ENCODE data around the gene NANOG. TPM values are rescaled to one million over a fixed set of nuclear protein-coding genes. Genes with fewer than 3 reads are reported as not detected.
"Not testable (repeated sequence)": the region's sequence is repeated elsewhere in the genome, so short reads cannot be mapped to it uniquely, and the experiment has no call there.

Gene NANOG
- total RNA-seq, 1 donor from 2014 or later: 0.35 TPM

DNA sequence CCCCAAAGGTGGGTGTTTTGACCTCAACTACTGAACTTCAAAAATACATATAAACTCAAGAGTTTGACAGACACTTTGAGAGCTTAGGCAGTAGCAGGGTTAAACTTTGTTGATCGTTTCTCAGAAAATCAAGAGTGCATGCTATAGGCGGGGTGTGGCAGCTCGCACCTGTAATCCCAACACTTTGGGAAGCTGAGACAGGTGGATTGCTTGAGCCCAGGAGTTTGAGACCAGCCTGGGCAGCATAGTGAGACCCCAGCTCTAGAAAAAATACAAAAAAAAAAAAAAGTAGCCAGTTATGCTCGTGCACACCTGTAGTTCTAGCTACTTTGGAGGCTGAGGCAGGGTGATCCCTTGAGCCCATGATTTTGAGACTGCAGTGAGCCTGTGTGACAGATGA, 12.3 kb downstream of the NANOG start:
- DNase-seq (ENCODE audit: low spot score): no peak

DNA sequence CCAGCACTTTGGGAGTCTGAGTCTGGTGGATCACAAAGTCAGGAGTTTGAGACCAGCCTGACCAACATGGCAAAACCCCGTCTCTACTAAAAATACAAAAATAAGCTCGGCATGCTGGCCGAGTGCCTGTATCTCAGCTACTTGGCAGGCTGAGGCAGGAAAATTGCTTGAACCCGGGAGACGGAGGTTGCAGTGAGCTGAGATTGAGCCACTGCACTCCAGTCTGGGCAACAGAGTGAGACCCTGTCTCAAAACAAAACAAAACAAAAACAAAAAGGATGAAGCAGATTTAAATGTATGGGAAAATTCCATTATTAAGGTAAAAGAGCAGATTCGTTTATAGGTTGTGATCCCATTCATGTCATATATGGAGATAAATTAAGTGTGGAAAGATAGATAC, 17.1 kb downstream of the NANOG start:
- not testable (repeated sequence) for DNase-seq (ENCODE audit: low spot score)

DNA sequence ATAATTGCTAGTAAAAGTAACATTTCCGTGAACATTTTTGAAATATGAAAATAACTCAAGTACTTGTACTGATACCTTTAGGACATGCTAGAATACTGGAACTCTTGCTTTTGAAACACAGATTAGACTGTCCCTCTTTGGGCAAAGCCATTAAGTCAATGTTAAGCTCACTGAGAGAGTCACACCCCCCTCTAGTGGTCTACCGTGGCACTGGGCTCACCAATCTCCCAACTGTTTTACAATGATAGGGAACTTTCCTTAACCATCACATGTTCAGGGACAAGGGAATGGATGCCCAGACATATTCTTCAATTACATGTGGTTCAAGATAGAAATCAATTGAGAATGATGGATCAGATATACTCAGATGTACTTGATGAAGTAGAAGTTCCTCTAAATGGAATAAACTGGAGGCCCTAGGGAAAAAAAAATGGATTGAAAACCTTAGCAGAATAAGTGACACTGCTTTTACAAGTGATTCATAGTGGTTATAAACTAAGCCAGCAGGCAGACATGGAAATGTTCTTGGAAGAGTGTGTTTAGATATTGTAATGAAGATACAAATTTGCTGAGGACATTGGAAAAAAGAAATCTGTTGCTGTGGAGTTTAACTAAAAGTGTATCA, 17.8 kb downstream of the NANOG start:
- peak; percentile 60 for DNase-seq (ENCODE audit: low spot score)

DNA sequence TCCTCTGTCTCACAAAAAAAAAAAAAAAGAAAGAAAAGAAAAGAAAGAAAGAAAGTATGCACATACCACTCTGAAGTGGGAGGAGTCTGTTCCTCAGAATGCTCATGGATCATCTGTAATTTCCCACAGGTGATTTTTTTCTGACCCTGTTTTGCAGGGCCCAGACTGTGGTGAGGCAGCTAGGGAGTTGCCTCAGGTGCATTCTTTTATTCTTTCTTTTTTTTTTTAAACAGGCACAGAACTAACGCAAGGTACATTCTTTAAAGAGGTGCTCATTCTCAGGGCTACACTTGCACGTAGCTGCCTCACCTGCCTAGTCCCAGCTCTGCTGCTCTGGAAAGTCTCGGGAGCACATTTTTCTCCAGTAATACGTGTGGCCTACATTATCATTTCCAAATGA, 36.6 kb downstream of the NANOG start:
- DNase-seq (ENCODE audit: low spot score): peak; percentile 9

DNA sequence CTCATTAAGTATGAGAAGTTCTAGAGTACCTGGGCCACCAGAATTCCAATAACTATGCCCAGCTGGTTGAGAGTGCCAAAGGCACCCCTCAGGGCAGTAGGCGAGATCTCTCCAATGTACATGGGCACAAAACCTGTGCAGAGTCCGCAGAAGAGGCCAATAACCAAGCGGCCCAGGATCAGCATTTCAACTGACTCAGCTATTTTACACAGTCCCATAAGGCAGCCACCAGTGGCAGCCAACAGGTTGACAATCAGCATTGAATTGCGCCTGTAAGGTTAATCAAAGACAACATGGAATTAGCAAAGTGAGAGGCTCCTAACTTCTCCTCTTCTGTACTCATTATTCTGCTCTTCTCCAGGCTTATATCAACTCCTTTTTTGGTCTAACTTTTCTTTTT, 40.5 kb downstream of the NANOG start:
- DNase-seq (ENCODE audit: low spot score): not testable (repeated sequence)

DNA sequence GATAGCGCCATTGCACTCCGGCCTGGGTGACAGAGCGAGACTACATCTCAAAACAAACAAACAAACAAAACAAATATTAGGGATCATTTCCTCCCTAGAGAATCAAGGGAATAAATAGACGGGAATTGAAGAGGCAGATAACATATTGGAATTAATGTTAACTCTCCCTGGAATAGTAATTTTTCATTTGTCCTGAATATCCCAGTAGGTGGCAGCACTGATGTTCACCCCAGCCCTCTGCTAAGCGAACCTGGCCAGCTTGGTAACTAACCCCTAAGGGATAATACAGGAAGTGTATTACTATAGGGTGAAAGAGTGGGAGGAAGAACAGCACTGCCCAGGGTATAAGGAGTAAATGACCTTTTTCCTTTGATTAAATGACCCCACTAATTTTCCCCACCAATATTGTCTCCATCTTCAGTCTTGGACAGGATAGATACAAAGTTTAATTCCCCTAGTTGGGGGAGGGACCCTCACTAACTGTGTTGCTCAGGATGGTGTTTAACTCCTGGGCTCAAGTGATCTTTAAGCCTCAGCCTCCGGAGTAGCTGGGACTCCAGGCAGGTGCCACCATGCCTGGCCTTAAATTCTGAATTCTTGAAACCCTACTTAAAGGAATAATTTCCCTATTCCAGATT, 43.0 kb downstream of the NANOG start:
- peak; percentile 12 for DNase-seq (ENCODE audit: low spot score)

DNA sequence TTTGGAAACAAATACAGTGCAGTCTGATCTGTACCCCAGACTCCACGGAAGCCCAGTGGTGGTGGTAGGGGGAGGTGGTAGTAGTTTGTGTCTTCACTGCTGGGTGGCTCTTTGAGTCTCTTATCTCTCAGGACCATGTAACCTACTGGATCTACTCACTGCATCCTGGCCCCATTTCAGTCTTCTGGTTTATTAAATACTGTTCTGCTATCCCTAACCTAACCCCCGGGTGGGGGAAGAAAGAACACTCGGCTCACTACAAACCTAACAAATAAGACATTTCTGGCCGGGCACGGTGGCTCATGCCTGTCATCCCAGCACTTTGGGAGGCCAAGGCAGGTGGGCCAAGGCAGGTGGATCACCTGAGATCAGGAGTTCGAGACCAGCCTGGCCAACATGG, 44.0 kb downstream of the NANOG start:
- DNase-seq (ENCODE audit: low spot score): peak; percentile 39

DNA sequence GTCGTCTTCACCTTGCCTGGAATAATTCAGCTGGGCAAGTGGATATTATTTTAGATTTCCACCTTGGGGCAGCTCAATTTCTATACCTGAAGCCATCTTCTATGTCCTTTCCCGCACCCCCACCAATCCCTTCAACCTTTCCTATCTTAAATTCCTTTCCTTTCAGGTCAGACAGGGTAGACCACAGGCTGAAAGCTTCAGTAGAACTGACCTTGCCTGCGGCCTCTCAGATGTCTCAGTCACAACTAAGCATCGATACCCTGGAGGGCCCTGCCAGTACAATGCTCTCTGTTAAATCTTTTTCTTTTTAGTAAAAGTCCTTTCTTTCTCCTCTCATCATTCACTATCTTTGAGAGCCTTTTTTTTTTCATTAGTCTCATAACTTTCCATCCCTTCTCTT, 44.6 kb downstream of the NANOG start:
- DNase-seq (ENCODE audit: low spot score): no peak

DNA sequence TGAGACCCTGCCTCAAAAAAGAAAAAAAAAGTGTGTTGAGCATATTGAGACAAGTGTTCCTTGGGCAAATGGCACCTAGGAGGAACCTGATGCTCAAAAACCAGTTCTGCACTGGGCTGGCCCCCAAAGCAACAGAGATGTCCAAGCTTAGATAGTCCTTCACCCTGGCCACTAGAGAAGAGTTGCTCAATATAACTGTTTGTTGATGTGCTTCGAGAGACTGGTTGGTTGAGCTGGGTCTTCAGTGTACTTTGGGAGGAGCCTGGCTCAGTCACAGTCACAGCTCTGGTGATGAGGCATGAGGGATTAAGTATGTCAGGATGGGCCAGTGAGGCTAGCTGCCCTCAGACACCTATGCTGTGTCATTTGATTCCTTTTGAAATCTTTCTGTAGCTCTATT, 45.5 kb downstream of the NANOG start:
- DNase-seq (ENCODE audit: low spot score): no peak

DNA sequence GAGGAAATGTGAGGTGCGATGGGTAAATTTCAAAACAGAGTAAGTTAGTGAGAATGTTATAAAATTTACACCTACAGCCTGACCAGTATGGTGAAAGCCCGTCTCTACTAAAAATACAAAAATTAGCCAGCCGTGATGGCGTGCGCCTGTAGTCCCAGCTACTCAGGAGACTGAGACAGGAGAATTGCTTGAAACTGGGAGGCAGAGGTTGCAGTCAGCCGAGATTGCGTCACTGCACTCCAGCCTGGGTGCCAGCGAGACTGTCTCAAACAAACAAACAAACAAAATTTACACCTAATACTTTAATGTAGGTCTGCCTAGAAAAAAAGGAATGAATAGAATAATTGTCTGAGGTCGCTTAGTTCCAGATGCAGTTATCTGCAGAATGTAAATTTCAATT, 45.9 kb downstream of the NANOG start:
- peak; percentile 24 for DNase-seq (ENCODE audit: low spot score)

DNA sequence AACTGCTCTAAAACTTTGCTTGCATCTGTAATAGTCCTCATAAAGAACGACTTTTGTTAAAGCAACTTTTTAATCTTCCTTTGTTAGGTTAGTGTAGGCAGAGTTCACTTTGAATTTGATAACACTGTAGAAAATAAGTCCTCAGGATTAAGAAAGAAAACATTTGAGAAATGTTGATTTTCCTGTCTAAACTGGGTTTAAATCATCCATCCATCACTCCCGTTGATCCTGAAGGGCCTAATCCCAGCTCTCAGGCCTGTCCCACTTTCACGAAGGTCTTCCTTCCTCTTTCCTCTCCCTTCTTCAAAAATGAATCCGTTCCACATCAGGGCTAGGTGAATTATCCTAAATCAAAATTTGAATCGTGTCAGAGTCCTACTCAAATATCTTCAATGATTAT, 46.6 kb downstream of the NANOG start:
- no peak for DNase-seq (ENCODE audit: low spot score)

DNA sequence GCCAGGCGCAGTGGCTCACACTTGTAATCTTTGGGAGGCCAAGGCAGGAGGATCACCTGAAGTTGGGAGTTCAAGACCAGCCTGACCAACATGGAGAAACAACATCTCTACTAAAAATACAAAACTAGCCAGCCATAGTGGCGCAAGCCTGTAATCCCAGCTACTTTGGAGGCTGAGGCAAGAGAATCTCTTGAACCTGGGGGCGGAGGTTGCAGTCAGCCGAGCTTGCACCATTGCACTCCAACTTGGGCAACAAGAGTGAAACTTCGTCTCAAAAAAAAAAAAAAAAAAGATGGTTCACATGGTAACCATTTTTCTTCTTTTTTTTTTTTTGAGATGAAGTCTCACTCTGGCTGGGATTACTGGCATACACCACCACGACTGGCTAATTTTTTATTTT, 48.2 kb downstream of the NANOG start:
- DNase-seq (ENCODE audit: low spot score): peak; percentile 64

DNA sequence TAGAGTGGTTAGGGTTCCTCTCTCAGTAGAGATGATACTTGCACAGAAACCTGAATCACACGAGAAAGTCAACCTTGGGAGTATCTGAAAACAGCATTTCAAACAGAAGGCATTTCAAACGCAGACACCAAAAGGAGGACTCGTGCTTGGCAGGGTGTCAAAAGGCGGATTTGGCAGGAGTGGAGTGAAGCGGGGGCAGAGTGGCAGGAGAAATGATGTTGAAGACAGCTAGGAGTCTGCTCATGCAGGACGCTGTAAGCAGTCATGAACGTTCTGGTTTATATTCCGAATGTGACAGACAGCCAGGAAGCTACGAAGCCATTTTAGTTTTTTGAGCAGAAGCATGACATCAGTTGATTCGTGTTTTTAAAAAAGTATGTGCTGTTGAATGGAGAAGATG, 50.0 kb downstream of the NANOG start:
- DNase-seq (ENCODE audit: low spot score): peak; percentile 87

DNA sequence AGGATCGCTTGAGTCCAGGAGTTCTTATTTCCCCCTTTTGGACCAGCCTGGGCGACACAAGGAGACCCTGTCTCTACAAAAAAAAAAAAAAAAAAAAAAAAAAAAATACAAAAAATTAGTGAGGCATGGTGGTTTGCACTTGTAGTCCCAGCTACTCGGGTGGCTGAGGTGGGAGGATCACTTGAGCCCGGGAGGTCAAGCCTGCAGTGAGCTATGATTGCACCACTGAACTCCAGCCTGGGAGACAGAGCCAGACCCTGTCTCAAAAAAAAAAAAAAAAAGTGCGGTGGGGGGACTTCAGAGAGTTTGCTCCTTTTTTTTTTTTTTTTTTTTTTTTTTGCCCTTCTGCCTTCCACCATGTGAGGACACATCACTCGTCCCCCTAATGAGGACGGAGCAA, 50.6 kb downstream of the NANOG start:
- DNase-seq (ENCODE audit: low spot score): not testable (repeated sequence)

DNA sequence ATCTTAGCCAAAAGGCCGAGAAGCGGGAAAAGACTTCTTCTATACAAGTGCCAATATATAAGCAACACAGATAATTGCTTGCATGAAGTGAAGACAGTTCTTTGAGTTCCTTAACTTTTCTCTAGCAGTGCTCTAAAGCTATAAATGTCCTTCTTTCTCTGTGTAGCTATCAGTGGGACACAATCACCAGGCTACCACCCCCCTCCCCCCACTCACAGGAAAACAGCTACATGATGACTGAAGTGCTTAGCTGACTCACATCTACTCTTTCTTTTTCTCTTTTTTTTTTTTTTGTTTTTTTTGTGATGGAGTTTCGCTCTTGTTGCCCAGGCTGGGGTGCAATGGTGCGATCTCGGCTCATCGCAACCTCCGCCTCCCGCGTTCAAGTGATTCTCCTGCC, 53.2 kb downstream of the NANOG start:
- not testable (repeated sequence) for DNase-seq (ENCODE audit: low spot score)

DNA sequence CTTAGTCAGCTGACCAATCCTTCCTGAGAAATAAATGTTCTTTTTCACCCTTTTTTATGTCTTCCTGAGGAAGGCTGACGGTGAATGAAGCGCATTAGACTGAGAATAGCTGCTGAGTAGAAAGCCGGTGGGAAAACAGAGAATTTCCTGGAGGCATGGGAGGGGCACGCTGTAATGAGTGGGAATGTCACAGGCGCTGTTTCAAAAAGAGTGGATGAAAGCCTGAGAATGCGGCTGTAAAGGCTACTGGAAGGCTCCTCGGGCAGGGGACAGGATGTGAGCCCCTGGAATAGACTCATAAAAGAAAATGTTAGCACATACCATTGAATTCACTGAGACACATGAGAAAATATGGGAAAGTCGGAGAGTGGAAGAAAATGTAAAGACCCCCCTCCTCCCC, 53.9 kb downstream of the NANOG start:
- DNase-seq (ENCODE audit: low spot score): not testable (repeated sequence)

DNA sequence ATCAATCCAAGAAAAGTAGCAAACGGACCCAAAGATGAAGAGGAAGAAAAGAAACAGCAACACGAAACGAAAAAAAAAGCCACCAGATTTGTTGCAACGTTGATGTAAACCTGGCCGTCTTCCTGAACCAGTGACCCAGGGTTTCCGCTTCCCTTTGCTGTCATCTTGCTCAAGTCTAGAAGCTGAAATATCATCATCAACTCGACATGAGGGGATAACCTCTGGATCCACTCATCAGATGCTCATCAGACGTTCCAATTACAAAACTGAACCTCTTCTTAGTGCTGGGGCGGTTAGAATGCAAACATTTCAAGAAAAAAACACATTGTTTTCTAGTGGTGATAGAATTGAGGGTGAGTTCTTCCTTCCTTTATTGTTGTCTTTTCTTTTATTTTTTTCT, 54.4 kb downstream of the NANOG start:
- not testable (repeated sequence) for DNase-seq (ENCODE audit: low spot score)

DNA sequence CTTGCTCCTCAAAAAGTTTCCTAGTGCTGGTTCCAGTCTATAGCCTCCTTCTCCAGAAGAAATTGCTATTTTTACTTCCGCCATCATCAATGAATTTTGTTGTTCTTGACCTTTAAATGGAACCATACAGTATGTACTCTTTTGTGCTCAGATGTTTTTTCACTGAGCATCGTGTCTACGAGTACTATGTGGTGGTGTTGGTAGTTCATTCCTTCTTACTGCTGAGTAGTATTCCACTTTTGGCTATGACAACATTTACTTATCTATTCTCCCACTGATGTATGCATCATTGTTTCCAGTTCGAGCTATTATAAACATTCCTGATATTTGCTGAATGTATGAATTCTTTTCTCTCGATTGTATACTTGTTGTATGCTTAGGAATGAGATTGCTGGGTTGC, 54.9 kb downstream of the NANOG start:
- DNase-seq (ENCODE audit: low spot score): no peak

DNA sequence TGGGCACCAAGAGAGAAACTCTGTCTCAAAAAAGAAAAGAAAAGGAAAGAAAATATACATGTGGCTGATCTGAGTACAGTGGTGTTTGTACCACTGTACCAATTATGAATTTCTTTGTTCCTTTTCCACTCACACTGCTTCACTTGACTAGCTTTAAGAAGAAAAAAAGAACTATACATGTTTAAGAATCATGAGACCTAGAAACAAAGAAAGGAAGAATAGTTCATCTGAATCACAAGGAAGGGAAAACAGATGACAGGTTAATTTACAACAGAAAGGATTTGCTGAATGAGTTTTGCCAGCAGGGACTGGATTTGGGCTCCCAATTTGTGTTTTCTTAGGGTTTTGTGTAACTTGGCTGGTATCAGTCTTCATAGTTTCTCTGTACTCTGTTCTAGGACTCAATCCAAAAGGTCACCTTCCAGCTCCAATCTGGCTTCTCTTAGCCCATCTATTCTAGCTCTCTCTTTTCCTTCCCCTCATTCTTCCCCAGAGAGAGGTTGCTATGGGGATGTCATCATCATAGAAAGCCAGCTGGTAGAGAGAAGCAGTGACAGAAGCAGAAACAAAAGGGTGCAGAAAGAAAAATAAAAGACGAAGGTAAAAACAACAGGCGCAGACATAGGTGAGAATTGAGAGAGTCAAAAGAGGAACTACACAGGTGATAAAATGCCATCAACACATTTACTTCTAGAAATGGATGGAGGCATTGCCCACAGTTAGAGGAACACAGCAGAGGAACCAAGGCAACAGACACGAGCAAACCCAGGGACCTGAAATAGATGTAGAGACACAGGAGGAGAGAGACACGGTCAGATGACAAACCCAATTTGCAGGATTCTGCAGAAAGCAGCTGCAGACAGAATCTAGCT, 58.3 kb downstream of the NANOG start:
- not testable (repeated sequence) for DNase-seq (ENCODE audit: low spot score)

DNA sequence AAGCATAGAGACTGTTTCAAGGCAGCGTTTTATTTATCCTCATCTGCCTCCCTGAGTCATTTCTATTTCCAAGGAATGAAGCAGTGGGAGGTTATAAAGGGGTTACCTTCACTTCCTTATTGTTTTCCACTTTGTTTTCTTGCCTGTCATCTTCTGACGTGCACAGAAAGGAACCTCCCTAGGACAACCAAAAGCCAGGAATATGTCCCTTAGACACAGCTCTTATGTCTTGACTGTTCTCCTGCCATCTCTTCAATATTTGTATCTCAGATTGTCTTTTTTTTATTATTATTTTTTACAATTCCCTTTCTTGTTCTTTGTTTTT, 58.9 kb downstream of the NANOG start:
- not testable (repeated sequence) for DNase-seq (ENCODE audit: low spot score)

All from mesenteric fat pad (tissue), 1 donor.